Loucy (cell line): Measurements from ENCODE around the gene LGR4.

Experiments
- H2AFZ ChIP-seq: fragments of 200-600 bp; sonication (generic); 2 replicates; pipeline ENCODE4 v1.6.0; 2016; ENCODE audit warnings: antibody characterized with exemption, mild to moderate bottlenecking, low read length, moderate library complexity
- H3F3A ChIP-seq: fragments of 200-600 bp; 2 replicates; pipeline ENCODE4 v1.6.0; 2016; ENCODE audit warnings: antibody characterized with exemption, low read depth, mild to moderate bottlenecking
- H3K27me3 ChIP-seq: fragments of 200-600 bp; sonication (generic); 2 replicates; pipeline ENCODE4 v1.6.1; 2014; ENCODE audit warnings: low read length, mild to moderate bottlenecking; ENCODE audit not compliant: insufficient read depth, poor library complexity, severe bottlenecking
- H3K36me3 ChIP-seq: fragments of 200-600 bp; sonication (generic); 2 replicates; pipeline ENCODE4 v1.6.1; 2016; ENCODE audit warnings: low read length; ENCODE audit not compliant: insufficient read depth
- H3K4me1 ChIP-seq: fragments of 200-600 bp; sonication (generic); 2 replicates; pipeline ENCODE4 v1.5.1; 2014; ENCODE audit warnings: low read length, mild to moderate bottlenecking; ENCODE audit not compliant: insufficient read depth, poor library complexity, severe bottlenecking
- H3K4me2 ChIP-seq: fragments of 200-600 bp; sonication (generic); 2 replicates; pipeline ENCODE4 v1.6.0; 2014; ENCODE audit warnings: antibody characterized with exemption, low read length, low read depth, mild to moderate bottlenecking; ENCODE audit not compliant: poor library complexity, severe bottlenecking
- H3K4me3 ChIP-seq: fragments of 200-600 bp; sonication (generic); 2 replicates; pipeline ENCODE4 v1.5.1; 2014; ENCODE audit warnings: low read length, mild to moderate bottlenecking, mixed read lengths; ENCODE audit not compliant: poor library complexity, severe bottlenecking
- H3K79me2 ChIP-seq: fragments of 200-600 bp; sonication (generic); 2 replicates; pipeline ENCODE4 v1.6.1; 2014; ENCODE audit warnings: low read length; ENCODE audit not compliant: insufficient read depth
- H3K9ac ChIP-seq: fragments of 200-600 bp; sonication (generic); 2 replicates; pipeline ENCODE4 v1.6.0; 2014; ENCODE audit warnings: mild to moderate bottlenecking, low read depth, low read length, moderate library complexity; ENCODE audit not compliant: poor library complexity, severe bottlenecking
- H3K9me2 ChIP-seq: fragments of 200-600 bp; sonication (generic); replicated peaks from 2 replicates; pipeline ENCODE4 v1.6.1; 2016; ENCODE audit warnings: low read depth, low read length, mixed read lengths
- H3K9me3 ChIP-seq: fragments of 200-600 bp; sonication (generic); 2 replicates; pipeline ENCODE4 v1.6.1; 2014; ENCODE audit warnings: mild to moderate bottlenecking, antibody characterized with exemption, low read length, low read depth; ENCODE audit not compliant: insufficient read depth
- H4K20me1 ChIP-seq: fragments of 200-600 bp; sonication (generic); 2 replicates; pipeline ENCODE4 v1.6.0; 2014; ENCODE audit warnings: antibody characterized with exemption, low read length, mild to moderate bottlenecking; ENCODE audit not compliant: insufficient read depth, poor library complexity, severe bottlenecking
- EZH2phosphoT487 ChIP-seq: fragments of 200-600 bp; IDR thresholded peaks from 2 replicates; pipeline ENCODE4 v1.6.1; 2018; ENCODE audit warnings: antibody characterized with exemption, mild to moderate bottlenecking, moderate library complexity, borderline replicate concordance
- TF ChIP-seq, protein P1 (sequence below): fragments of 200-600 bp; sonication (generic); conservative IDR thresholded peaks from 2 replicates; pipeline ENCODE4 v1.5.1; 2014; ENCODE audit warnings: mild to moderate bottlenecking, antibody characterized with exemption, low read length

The LGR4 gene

GRCh38 chr11:27401833-27402316 lies 70.7 kb downstream of the LGR4 start:
- Histone ChIP-seq H3K9me2 (no peaks in the 10 kb centered on the region), H4K20me1 (no peaks in the 10 kb centered on the region), H2AFZ (no peak overlapping the region), H3F3A (no peaks in the 10 kb centered on the region), H3K9me3 (no peaks in the 10 kb centered on the region), H3K4me2 (no peak overlapping the region), H3K4me1 (no peaks in the 10 kb centered on the region), H3K79me2 (no peaks in the 10 kb centered on the region), H3K9ac (no peak overlapping the region), H3K27me3 (no peaks in the 10 kb centered on the region), H3K36me3 (no peaks in the 10 kb centered on the region), H3K4me3 (no peak overlapping the region)
- no peak for TF ChIP-seq EZH2phosphoT487
- TF ChIP-seq, protein P1, sequence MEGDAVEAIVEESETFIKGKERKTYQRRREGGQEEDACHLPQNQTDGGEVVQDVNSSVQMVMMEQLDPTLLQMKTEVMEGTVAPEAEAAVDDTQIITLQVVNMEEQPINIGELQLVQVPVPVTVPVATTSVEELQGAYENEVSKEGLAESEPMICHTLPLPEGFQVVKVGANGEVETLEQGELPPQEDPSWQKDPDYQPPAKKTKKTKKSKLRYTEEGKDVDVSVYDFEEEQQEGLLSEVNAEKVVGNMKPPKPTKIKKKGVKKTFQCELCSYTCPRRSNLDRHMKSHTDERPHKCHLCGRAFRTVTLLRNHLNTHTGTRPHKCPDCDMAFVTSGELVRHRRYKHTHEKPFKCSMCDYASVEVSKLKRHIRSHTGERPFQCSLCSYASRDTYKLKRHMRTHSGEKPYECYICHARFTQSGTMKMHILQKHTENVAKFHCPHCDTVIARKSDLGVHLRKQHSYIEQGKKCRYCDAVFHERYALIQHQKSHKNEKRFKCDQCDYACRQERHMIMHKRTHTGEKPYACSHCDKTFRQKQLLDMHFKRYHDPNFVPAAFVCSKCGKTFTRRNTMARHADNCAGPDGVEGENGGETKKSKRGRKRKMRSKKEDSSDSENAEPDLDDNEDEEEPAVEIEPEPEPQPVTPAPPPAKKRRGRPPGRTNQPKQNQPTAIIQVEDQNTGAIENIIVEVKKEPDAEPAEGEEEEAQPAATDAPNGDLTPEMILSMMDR = no peak

DNA sequence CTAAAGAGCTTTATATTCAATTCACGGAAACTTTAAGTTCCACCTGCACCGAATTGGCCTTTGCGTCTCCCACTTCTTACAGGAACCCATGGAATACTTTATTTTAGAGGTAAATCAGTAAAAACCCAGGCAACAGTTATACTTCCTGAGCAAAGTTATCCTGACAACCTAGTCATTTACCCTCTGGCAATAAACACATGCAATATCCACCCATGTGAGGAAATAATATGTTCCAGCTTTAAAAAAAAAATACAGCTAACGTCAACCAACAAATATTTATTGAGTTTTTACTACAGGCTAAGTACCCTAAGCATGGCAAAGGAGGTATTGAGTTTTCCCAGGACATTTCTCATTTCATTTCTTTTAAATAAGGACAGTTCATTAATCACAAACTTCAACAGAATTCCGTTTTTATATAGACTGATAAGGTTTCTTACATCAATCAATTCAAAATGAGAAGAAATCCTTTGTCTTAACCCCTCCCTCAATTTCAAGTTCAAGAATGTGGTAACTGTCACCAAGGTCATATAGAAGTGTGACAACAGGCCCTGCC lies 71.2 kb downstream of the LGR4 start:
- H2AFZ ChIP-seq = no peak overlapping the region
- H3F3A ChIP-seq = no peaks in the 10 kb centered on the region
- H3K4me2 ChIP-seq = no peak overlapping the region
- TF ChIP-seq EZH2phosphoT487 = no peak
- TF ChIP-seq, protein P1 = no peak
- H3K27me3 ChIP-seq = no peaks in the 10 kb centered on the region
- H4K20me1 ChIP-seq = no peaks in the 10 kb centered on the region
- no peak overlapping the region for H3K9ac ChIP-seq
- no peaks in the 10 kb centered on the region for H3K9me3 ChIP-seq
- no peaks in the 10 kb centered on the region for H3K36me3 ChIP-seq
- no peaks in the 10 kb centered on the region for H3K79me2 ChIP-seq
- no peaks in the 10 kb centered on the region for H3K4me1 ChIP-seq
- H3K4me3 ChIP-seq = no peak overlapping the region
- H3K9me2 ChIP-seq = no peaks in the 10 kb centered on the region

DNA sequence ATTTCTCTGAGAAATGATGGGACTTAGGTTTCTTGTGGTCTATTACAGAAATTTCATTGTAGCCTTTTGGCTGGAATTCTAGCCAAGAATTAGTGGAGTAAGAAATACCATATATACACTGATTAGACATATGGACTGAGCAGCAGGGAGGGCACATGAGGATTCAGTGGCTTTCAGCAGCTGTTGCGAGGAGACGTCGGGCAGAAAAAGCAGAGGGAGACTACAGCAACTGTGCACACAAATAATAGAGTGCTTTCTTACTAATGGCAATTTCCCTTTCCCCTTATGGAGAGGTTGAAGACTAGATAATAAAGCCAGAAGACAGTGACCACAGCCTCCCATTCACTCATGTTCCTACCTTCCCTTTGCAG lies 74.2 kb downstream of the LGR4 start:
- Histone ChIP-seq H3K9ac (no peak overlapping the region), H4K20me1 (no peaks in the 10 kb centered on the region)
- TF ChIP-seq, protein P1 = no peak
- no peak for TF ChIP-seq EZH2phosphoT487

More for the DNA sequence above, 74.2 kb downstream of the LGR4 start:
- H3K4me3 ChIP-seq = no peak overlapping the region
- H3K79me2 ChIP-seq = no peaks in the 10 kb centered on the region
- no peak overlapping the region for H3K4me2 ChIP-seq
- H3F3A ChIP-seq = no peaks in the 10 kb centered on the region
- no peaks in the 10 kb centered on the region for H3K36me3 ChIP-seq
- H2AFZ ChIP-seq = no peak overlapping the region
- H3K27me3 ChIP-seq = no peaks in the 10 kb centered on the region
- H3K9me3 ChIP-seq = no peaks in the 10 kb centered on the region
- no peaks in the 10 kb centered on the region for H3K4me1 ChIP-seq
- H3K9me2 ChIP-seq = no peaks in the 10 kb centered on the region
